GM18873 (cell line): ENCODE data around the gene FAM32A.

Experiments used
- ATAC-seq: cut with Tn5 transposase; IDR thresholded peaks from one replicate; pipeline ENCODE4 v1.9.1; 2021; ENCODE audit warnings: mild to moderate bottlenecking, moderate library complexity, moderate number of reproducible peaks; ENCODE audit not compliant: unreplicated experiment, low FRiP score

The FAM32A gene

GRCh38 chr19:16200038-16201010, 15.1 kb downstream of the FAM32A start:
- no peak for ATAC-seq

DNA sequence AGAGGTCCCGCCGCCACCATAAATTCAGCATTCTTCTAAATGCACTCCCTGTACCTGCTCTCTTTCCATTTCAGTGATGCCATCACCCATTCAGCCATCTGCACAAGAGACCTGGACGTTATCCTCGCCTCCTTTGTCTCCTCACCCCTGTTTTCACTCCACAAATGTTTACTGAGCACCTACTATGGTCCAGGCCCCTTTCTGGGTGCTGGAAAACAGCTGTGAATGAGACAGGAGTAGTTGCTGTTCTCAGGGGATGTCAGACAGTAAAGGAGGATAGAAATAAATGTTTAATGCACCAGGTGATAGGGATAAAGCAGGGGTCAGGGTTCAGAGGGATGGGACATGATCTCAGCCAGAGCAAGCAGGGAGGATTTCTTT, 15.8 kb downstream of the FAM32A start:
- no peak for ATAC-seq

GRCh38 chr19:16202320-16203255, 17.4 kb downstream of the FAM32A start:
- ATAC-seq, result no peak

DNA sequence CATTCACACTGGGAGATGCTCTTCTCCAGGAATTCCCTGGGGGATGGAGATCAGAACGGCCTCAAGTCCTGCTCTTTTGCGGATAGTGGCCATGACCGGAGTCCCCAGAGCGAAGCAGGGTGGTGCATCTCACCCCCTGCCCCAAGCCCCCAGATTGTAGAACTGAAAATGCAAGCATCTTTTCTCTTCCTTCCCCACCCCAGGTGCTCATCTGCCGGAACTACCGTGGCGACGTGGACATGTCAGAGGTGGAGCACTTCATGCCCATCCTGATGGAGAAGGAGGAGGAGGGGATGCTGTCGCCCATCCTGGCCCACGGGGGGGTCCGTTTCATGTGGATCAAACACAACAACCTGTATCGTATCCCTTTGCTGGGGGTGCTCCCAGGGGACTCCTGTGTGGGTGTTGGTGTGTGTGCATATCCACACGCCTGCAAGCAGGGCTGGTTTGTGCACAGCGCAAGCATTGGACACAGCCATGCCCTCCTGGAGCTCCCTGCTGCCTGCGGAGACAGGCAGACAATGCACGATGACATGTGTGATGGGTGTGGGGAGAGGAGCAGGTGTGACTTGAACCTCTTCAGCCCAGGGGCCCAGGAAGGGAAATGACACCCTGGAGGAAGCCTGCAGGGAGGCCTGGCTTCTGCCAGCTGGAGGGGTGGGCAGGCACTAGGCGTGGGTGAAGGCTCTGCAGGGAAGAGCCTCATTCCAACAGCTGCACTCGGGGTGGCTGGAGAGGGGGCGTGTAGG, 18.2 kb downstream of the FAM32A start:
- no peak for ATAC-seq

GRCh38 chr19:16204005-16204294, 18.7 kb downstream of the FAM32A start:
- ATAC-seq, result no peak

DNA sequence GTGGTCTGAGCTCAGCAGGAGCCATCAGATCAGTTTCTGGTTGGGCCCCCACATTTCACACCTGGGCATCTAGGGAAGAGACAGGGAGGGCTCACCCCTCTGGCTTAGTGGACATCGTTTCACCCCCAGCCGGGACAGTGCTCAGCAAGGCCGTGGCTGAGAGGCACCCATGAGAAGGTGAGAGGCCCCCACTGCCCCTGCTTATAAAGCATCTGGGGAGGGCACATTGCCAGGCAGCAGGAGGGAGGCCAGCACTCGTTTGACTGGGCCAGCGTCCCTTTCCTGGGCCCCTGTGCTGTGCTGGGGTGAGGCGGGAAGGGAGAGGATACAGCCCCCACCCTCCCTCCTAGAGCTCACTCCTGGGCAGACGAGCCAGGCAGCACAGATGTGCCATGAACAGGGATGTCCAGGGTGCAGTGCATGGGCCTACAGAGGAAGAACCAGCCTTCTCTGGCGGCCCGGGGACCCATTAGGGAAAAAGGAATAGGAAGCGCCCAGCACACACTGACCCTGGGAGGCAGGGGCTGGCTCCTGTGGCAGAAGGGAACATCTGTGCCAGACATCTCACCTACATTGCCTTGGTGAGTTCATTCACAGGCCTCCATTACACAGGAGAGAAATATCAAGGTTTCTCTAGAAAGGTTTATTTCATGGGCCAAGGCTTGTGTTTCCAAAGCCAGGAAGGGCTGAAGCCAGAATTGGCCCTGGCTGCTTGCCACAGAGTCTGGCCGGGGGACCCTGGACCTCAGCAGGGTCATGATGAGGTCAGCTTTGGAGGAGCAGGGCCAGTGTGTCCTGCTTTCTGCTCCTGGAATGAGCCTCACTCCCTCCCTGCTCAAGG, 20.2 kb downstream of the FAM32A start:
- ATAC-seq, result no peak

- no peak for ATAC-seq
Measured at GRCh38 chr19:16206046-16206605, 20.9 kb downstream of the FAM32A start.

DNA sequence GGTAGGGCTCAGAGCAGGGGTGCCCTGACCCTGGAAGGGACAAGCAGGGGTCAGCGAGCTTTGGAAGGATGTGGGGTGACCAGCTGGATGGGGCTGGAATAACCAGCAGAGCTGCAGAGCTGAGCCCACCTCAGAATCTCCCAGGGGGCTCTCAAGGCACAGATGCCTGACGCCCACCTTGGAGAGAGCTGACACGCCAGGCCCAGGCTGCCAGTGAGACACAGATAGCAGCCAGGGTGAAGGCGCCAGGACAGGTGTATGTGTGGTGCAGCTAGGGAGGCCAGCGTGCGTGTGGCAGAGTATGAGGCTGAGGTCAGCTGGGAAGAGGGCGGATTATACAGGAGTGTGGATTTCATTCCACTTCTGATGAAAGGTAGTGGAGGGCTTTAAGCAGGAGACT, 21.4 kb downstream of the FAM32A start:
- ATAC-seq, result no peak

DNA sequence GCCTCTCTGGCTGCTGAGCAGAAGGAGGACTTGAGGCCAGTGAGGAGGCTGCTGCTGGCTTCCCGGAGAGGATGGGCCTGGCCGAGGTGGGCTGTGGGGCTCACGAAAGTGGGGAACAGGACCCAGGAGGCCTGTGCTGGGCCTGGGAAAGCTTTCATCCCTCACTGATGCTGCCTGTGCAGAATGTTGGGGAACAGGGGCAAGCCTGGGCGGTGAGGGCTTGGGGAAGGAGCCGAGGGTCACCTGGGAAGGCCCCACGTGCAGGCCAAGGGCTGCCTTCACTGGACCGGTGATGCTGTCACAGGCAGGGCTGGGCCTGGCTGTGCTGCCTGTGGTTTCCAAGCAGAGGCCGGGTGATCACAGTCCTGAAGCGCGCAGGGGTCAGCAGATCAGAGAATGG, 21.9 kb downstream of the FAM32A start:
- no peak for ATAC-seq

GRCh38 chr19:16207490-16208025, 22.3 kb downstream of the FAM32A start:
- ATAC-seq, result no peak

DNA sequence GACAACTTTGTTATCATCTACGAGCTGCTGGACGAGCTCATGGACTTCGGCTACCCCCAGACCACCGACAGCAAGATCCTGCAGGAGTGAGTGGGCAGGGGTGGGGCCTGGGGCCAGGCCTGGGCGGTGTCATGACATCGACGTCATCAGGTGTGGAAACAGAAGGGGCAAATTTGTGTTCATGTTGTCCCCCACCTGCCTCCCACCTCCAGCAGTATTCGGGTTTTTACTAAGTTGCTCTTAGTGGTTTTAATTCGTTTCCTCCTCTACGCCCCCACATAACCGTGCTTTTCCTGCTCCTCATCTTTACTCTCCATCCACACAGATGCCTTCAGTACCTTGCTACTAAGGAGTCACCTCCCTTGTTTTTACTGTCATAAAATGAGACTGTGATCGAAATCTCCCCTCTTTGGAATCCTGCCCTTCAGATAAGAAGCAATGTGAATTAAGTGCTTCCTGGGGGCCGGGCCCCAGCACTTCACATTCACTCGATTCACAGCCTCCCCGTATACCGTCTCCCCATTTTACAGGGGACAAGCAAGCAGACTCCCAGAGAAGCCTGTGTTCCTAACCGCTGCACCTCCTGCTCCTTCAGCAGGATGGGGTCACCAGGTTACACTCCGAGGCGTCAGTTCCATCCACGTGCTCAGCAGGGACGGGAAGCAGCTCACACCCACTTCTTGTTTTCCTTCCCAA, 23.0 kb downstream of the FAM32A start:
- no peak for ATAC-seq

GRCh38 chr19:16208847-16209665, 23.8 kb downstream of the FAM32A start:
- no peak for ATAC-seq

DNA sequence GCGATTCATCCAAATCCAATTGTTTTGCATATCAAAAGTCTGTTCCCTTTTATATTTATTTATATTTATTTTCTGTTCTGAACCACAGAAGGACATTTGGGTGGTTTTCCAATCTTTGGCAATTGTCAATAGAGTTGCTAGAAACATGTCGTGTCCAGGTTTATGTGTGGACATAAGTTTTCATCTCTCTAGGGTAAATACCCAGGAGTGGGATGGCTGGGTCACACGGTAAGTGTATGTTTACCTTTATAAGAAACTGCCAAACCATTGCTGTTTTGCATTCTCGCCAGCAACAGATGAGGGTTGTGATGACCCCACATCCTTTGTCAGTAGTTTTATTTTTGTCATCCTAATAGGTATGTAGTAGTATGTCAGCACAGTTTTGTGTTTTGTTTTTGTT, 25.0 kb downstream of the FAM32A start:
- no peak for ATAC-seq

DNA sequence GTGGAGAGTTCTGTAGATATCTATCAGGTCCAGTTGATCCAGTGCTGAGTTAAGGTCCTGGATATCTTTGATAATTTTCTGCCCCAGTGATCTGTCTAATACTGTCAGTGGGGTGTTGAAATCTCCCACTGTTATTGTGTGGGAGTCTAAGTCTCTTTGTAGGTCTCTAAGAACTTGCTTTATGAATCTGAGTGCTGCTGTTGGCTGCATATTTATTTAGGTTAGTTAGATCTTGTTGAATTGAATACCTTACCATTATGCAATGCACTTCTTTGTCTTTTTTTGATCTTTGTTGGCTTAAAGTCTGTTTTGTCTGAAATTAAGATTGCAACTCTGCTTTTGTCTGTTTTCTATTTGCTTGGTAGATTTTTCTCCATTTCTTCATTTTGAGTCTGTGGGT, 27.9 kb downstream of the FAM32A start:
- no peak for ATAC-seq

- no peak for ATAC-seq
Measured at GRCh38 chr19:16216744-16217670, 31.8 kb downstream of the FAM32A start.

DNA sequence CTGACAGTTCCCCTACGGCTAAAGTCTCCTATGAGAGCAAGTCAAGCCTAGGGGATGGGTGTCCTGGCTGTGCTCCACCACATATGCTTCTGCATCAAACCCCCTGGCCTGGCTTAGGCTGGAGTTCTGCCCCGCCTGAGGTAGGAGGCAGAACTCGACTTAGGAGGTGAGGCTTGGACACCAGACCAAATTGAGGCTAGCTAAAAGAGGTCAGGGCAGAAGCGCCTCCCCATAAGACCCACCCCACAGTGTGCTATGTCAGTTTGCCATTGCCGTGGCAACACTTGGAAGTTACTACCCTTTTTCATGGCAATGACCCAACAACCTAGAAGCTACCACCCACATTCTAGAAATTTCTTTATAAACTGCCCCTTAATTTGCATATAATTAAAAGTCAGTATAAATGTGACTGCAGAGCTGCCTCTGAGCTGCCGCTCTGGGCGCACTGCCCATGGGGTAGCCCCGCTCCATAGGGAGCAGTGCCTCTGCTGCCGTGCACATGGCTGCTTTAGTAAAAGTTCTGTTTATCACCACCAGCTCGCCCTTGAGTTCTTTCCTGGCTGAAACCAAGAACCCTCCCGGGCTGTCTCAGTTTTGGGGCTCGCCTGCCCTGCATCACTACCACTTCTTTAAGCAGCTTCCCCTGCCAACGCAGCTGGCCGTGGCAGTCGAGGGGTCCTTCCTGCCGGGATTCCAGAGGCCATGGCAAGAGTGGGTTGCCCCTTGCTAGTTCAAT, 32.7 kb downstream of the FAM32A start:
- no peak for ATAC-seq
